Activated CD4-positive, alpha-beta T cell treated with anti-CD3 and anti-CD28 coated beads, Interleukin-2, Interleukin-4, amounts not matched to agents 100 ng/mL and 50 ng/mL, durations not matched to agents 16 hours and 8 hours (primary cell): Measurements from ENCODE around the gene TNFRSF9.
"Not testable (repeated sequence)": the region's sequence is repeated elsewhere in the genome, so short reads cannot be mapped to it uniquely, and the experiment has no call there.

Experiments used
- DNase-seq: peaks from one replicate; pipeline ENCODE4 v3.0.0-alpha.2; 2020; ENCODE audit warnings: low spot score

The TNFRSF9 gene

GRCh38 chr1:7961216-7962013 lies 20.8 kb upstream of the TNFRSF9 start, which contains the start of gene PARK7:
Gene PARK7 (plus strand): TSS chr1:7961711. CDS start chr1:7962786, 1,075 bp downstream.
- DNase-seq: peak; percentile 100

DNA sequence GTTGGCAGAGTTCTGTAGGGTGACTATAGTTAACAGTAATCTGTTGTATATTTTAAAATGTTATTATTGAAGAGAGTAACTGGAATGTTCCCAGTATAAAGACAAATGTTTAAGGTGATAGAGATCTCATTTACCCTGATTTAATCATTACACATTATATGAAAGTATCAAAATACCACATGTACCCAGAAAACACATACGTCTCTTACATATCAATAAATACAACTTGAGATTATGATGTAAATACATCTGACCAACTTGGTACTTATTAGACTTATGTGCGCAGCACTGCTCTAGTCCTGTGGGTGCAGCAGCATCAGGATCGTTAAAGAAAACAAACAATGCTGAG lies 20.2 kb upstream of the TNFRSF9 start:
- DNase-seq: no peak

- no peak for DNase-seq
These were observed 19.5 kb upstream of the TNFRSF9 start for GRCh38 chr1:7960165-7960564.

DNA sequence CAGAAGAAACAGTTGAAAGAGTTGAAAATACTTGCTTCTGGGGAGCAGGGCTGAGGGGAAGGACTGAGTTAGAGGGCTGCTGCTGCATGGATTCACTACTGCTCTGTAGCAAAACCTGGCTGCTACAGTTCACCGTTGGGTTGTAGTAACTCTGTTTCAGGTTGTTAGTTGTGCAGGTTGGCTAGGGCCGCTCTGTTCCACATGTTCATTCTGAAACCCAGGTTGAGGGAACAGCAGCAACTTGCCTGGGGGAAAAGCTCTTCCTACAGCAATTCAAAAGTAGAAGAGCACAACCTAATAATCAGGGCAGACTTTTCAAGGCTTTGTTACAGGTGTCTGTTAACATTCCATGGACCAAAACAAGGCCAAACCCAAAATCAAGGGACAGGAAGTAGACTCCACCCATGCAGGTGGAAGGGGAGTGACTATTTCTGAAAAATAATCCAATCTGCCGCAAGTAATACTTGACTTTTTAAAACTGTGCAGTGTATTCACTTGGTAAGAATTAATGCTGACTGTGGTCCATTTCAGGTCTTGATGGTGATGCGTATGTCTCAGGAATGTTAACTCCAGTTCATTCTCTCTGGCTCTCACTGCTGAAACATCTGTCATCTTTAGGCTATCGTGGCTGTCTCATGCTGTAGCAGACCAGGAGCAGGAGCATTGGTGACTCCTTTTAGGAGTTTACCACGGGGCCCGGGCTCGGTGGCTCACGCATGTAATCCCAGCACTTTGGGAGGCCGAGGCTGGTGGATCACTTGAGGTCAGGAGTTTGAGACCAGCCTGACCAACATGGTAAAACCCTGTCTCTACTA lies 15.8 kb upstream of the TNFRSF9 start:
- DNase-seq: no peak

GRCh38 chr1:7954683-7955082 lies 14.0 kb upstream of the TNFRSF9 start:
- DNase-seq: no peak

DNA sequence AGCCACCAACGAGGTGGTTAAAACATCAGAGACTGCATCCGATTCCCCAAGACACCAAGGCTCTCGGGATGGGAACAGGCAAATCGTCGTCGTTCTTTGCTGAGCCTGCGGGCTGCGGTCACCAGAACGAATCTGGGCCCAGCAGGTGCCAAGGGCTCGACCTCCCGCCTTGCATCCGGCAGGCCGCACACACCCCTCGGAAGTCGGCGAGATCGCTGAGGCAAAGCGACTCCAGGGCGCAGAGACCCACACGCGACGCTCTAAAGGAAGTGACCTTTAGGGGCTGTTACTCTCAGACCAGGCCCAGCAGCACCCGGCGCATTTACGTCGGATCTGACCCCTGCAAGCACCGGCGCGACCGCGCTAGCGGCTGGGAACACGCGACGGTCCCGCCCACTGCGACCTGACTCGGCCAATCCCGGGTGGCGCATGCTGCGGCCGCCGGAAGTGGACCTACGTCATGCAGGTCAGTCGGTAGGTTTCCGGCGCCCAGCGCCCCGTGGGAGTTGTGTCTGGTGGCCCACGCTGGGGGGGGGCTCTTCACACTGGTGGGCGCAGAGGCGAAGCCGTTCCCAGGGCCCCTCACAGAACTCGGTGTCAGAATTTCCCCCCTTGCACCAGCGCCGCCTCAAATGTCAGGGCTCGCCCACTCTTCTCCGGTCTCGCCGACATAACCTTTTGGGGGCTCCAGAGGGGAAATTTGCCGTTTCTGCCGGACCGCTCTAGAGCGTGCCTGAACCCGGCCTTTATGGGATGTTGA lies 13.4 kb upstream of the TNFRSF9 start:
- DNase-seq: peak; percentile 96

GRCh38 chr1:7952791-7953190 lies 12.2 kb upstream of the TNFRSF9 start:
- not testable (repeated sequence) for DNase-seq

GRCh38 chr1:7948960-7949359 lies 8.3 kb upstream of the TNFRSF9 start:
- peak; percentile 92 for DNase-seq

- no peak for DNase-seq
These were observed 2.6 kb upstream of the TNFRSF9 start for GRCh38 chr1:7943251-7943650.

GRCh38 chr1:7942214-7942921 lies 1.7 kb upstream of the TNFRSF9 start:
- DNase-seq: peak; percentile 31

- DNase-seq: no peak
These were observed 776 bp upstream of the TNFRSF9 start for GRCh38 chr1:7941437-7941793.

GRCh38 chr1:7940034-7940433 lies 605 bp downstream of the TNFRSF9 start:
- no peak for DNase-seq

GRCh38 chr1:7938070-7938469 lies 2.6 kb downstream of the TNFRSF9 start:
- no peak for DNase-seq

- no peak for DNase-seq
These were observed 8.0 kb downstream of the TNFRSF9 start for GRCh38 chr1:7932524-7933138.

- no peak for DNase-seq
These were observed 9.2 kb downstream of the TNFRSF9 start for GRCh38 chr1:7931446-7931812.

- peak; percentile 46 for DNase-seq
These were observed 9.8 kb downstream of the TNFRSF9 start for GRCh38 chr1:7930645-7931445.

GRCh38 chr1:7929637-7930036 lies 11.0 kb downstream of the TNFRSF9 start:
- peak; percentile 37 for DNase-seq

- DNase-seq: no peak
These were observed 12.4 kb downstream of the TNFRSF9 start for GRCh38 chr1:7928247-7928646.

DNA sequence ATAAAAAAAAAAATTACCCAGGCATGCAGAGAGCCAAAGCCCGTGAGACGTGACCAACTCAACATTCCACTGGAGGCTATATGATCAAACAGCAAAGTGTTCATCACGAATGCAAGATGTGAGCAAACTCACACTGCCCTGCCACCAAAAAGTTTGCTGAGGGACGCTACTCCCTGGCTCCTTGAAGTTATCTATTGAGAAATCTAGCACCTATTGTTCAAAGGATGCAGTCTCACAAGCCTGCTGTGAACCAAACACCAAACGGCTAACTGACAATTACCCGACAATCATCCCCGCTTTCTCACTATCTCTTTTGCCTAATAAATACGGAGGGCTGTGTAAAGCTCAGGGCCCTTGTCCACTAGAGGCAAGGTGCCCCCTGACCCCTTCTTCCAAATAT lies 13.6 kb downstream of the TNFRSF9 start:
- DNase-seq: not testable (repeated sequence)

GRCh38 chr1:7922301-7922700 lies 18.3 kb downstream of the TNFRSF9 start:
- no peak for DNase-seq

GRCh38 chr1:7921796-7922195 lies 18.8 kb downstream of the TNFRSF9 start:
- no peak for DNase-seq
